Measurements from ENCODE around the gene RPS6KA2.

DNA sequence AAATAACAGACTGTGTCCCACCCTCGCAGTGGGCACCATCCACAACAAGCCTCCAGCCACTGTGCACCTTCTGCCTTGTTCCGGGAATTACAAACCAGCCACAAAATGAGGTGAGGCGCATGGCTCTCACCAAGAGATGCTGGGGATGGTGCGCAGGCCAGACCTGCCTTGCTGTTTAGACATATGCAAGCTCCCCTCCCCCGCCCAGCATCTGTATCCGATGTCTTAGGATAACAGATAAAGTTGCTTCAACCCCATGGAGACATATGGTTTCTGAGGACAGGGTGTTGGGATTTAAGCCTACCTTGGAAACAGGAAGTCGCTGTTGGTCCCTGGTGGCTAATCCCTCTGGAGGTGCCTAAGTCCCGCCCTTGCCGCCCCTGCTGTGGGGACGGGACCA lies 194.0 kb downstream of the RPS6KA2 start:
- TF ChIP-seq, protein P1, sequence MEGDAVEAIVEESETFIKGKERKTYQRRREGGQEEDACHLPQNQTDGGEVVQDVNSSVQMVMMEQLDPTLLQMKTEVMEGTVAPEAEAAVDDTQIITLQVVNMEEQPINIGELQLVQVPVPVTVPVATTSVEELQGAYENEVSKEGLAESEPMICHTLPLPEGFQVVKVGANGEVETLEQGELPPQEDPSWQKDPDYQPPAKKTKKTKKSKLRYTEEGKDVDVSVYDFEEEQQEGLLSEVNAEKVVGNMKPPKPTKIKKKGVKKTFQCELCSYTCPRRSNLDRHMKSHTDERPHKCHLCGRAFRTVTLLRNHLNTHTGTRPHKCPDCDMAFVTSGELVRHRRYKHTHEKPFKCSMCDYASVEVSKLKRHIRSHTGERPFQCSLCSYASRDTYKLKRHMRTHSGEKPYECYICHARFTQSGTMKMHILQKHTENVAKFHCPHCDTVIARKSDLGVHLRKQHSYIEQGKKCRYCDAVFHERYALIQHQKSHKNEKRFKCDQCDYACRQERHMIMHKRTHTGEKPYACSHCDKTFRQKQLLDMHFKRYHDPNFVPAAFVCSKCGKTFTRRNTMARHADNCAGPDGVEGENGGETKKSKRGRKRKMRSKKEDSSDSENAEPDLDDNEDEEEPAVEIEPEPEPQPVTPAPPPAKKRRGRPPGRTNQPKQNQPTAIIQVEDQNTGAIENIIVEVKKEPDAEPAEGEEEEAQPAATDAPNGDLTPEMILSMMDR (conservative IDR thresholded peaks at IDR 0.05) = no peak
- TF ChIP-seq ZFX (IDR thresholded peaks at IDR 0.05) = no peak

All from C4-2B (cell line).